GM18858 (cell line): ENCODE results near the gene C5orf63.
"Not testable (repeated sequence)": the region's sequence is repeated elsewhere in the genome, so short reads cannot be mapped to it uniquely, and the experiment has no call there.

ENCODE experiments used
- ATAC-seq: cut with Tn5 transposase; IDR thresholded peaks from one replicate; pipeline ENCODE4 v1.9.1; 2021; ENCODE audit not compliant: unreplicated experiment

Gene C5orf63

DNA sequence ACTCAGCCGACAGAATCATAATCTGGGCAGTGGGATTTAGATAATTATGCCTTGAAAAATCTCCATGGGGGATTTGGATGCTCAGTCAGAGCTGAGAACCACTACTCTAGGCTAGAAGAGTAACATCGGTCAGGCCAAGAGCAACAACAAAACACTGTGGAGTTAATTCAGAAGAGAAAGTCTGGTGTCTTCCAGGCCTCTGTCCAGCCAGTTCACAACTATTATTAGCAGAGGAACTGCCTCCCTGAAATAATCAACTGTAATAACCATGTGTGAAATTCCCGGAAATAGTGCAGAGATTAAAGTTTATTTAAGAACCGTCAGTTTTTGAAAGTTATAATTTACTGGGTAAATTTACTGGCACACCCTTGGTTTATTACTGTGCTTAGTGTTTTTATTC, 34.8 kb downstream of the C5orf63 start:
- ATAC-seq: no peak

DNA sequence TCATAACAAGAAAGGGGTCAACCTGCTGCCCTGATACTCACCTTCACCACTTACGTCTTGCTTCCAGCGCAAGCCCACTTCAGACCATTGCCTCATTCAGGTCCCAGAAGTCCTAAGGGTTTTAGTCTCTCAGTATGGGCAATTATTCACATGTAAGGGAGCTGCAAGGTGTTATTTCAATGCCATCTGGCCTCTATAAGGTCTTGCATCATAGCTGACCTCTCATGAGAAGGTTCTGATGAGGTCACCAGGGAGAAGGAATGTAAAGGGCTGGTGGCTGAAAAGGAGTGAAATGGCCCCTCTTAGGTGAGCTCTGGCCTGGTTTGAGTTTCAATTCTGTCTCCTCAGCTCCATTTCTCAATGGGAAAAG, 41.5 kb downstream of the C5orf63 start:
- no peak for ATAC-seq

DNA sequence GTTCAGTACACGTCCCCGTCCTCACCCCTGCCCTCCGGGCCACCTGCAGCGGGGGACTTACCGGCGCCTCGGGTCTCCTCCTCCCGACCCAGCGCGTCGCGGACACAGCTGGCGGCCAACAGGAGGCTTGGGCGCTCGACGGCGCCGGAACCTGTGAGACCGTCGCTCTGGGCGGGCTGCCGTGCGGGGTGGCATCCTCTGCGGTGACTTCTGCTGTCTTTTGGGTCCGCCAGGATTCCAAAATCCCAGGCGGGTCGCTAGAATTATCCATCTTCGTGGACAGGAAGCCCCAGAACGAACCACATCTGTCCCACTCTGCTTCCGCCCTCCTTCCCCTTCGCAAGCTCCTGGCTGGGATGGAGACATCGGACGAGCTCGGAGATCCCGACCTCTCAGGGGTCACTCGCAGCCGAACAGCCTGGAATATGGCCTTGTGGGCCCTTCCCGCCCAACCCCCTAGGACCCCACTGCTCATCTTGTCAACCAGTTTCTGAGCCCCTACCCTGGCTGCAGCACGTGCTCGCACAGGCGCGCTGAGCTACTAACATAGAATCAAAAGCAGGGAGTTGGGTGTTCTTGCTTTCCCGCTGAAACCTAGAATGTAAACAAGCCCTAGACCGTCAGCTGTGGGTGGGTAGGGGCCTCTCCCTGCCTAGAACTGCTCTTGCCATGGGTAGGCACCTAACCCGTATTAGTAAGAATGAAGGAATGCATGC, 42.0 kb downstream of the C5orf63 start:
- ATAC-seq: no peak

DNA sequence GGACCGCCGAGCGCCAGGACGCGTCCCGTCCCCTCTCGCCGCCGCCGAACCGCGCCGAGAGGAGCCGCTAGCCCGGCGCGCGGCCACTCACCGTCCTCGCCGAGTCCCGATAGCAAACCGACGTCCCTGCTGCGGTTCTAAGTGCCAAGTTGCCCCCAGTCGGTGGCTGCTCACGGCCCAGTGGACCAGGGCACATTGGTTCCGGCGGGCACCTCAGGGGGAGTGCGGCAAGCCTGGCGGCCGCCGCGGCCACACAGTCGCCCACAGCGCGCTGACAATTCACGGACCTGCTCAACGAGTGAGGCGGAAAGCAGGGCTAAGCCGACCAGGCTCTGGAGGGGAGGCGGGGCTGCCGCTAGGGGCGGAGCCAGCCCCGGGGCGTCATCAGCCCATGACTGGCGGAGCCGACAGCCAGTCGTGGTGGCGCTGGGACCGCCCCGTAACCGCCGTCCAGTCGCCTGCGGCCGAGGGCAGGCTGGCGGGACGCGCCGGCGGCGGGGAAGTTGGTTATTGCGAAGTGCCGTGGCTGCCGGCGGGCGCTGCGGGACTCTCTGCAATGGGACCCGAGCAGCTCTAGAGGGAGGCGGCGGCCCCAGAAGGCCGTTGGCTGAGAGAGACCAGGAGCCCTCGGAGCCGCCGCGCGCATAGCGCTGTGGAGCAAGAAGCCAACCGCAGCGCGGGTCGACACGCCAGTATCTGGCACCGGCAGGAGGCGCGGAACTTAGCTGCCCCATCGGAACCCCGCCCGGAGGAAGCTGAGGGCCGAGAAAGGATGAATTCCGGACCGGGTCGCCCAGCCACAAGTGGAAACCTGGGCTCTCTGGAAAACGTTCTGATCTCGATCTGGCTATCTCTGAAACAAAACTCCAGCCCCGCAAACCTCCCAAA, 42.8 kb downstream of the C5orf63 start, which contains the start of gene MARCHF3:
TSS of gene MARCHF3 (minus strand) at position 300 of the 888 bp plus-strand sequence. CDS start 112,387 bp downstream, outside the sequence.
- peak; percentile 90 for ATAC-seq

DNA sequence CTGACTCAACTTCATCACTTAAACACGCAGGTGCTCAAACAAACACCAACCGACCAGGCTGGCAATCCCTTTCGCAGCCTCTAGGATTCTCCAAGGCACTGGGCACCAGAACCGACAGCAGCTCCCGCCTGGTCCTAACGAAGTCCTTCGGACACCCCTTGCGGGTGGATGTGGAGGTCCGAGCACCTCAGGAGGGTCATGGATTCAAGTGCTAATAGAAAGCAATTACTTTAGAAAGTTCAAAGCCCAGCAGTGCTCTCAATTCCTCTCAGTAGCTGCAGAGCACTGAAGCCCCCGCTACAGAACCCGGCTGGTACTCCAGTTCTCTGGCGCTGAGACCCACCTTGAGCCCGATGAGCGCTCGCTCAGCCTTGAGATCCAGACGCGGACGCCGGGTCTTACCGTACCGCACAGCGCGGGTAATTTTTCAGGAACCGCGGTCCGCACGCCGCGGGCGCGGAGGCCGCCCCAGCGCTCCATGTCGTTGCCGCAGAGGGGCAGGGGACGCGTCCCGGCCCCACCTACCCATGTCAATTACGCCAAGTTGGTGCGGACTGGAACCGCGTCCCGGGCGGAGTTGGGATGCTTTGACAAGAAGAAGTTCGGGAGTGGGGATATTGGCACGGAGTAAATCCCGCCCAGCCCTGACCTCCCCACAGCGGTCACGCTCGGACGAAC, 43.6 kb downstream of the C5orf63 start:
- ATAC-seq: peak; percentile 14

DNA sequence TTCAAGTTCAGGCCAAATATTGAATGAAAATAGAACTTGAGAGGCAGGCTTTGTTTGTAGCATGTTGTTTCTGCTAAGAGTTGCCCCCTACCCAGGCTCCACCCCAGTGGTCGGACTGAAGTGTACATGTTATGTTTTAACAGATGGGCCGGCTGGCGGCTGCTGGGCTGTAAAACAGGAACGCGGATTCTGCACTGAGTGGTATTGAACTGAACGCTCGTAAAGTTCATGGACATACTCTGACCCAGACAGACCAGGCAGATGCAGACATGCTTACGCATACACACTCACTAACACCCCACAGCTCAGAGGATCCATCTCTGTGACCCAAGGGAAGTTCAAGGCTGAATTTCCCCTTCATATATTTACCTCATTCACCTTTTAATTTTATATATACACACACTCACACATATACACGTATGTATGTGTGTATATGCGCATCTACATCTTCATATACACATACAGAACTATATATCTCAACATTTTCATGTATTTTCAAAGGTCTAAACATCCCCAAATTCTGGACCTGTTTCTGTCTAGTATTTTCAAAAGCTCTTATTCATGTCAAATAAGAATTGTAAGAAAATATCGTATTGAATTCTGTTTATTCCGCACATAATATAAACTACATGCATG, 44.4 kb downstream of the C5orf63 start:
- ATAC-seq: no peak

DNA sequence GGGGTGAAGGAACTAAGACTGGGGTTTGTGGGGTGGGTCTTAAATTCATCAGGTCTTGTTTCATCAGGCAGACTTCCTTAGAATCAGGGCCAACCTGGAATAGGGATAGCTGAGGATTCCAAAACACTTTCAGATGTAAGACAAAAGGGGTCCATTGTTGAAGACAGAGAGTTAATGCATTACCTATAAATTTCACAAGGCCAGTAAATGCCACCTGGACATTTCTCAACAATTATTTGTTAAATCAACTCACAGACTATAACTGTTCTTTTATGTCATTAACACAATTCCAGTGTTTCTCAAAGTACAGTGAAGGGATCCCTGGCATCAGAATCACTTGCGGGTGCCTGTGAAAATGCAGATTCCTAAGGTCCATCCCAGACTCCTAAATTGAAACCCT, 45.8 kb downstream of the C5orf63 start:
- ATAC-seq: no peak

DNA sequence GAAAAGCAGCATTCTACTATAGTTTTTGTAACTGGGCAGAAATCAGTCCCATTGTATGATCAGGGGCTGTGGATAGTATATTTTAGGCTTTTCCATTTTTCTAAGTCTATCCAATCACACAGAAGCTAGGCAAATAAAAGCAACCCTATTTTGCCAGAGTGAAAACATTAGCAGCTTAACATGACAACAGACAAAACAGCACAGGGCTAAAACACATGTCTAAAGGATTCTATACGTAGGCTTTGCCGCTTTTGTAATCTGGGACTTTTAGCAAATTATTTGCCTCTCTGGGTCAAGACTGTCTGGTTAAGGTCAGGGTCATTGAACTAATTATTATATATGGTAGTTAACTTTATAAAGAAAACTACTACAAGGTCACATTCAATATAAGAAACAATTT, 47.1 kb downstream of the C5orf63 start:
- no peak for ATAC-seq

DNA sequence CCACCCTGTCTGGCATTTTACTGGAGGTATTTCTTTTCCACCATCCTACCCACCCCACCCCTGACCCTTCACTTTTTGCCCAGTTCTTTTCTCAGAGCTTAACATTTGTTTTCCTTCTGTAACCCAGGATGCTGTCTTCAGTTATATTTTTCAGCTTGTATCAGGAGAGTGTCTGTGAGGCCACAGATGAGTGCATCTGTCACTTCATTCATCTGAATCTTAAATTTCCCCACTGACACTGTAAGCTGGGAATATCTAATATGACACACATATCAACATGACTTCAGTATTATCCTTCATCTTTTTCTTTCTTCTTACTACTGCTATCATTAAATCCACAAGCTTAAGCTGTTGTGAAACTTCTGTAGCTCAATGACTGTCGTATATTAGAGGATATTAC, 47.8 kb downstream of the C5orf63 start:
- ATAC-seq: no peak

DNA sequence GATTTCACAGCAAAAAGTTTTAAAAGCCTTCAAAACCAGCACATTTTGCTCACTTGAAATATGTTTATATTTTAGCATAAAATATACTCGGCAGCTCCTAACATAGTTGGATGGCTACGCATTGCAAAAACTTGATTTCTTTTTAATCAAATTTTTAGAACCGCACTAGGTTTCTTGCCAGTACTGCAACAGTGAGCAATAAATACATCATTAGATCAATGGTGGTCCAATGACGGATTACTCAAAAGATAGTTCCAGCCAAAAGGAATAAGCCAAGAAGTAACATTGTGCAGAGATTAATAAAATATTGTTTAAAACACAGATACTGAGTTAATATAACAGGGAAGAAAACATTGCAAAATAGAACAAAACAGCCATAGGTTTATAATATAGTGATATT, 48.5 kb downstream of the C5orf63 start:
- no peak for ATAC-seq

DNA sequence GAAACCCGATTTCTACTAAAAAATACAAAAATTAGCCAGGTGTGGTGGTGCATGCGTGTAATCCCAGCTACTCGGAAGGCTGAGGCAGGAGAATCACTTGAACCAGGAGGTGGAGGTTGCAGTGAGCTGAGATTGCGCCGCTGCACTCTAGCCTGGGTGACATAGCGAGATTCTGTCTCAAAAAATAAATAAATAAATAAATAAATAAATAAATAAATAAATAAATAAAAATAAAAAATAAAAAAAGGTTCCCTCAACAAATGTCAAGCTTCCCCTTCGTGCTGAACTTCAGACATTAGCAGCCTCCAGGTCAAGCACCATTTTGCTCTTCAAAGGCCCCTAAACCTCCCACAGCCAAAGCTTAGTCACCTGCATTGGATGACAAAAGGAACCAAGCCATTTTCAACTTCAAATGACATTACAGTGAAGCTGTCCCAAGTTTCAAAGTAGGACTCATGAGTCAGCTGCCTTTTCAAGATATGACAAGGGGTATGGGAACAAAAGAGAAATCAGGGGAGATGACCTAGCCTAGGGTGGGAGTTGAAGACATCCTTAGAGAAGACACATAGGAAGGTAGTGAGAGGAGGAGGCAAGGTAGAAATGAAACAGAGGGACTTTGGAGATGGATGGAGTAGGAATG, 49.6 kb downstream of the C5orf63 start:
- not testable (repeated sequence) for ATAC-seq

DNA sequence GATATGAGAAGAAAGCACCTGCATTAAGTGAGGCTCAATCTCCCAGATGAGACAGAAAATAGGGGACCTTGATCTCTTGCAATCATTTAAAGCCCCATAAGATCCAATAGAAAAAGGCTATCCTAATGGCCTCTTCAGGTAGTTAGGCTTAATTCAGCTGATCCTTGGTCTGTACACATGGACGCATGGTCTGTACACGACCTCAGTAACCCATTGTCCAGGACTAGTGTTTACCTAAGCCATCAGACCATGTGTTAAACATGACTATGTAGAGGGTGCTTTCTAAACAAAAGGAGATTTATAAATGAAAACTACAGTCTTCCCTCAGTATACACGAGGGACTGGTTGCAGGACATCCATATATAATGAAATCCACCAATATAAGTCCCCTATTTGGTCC, 50.5 kb downstream of the C5orf63 start:
- no peak for ATAC-seq

DNA sequence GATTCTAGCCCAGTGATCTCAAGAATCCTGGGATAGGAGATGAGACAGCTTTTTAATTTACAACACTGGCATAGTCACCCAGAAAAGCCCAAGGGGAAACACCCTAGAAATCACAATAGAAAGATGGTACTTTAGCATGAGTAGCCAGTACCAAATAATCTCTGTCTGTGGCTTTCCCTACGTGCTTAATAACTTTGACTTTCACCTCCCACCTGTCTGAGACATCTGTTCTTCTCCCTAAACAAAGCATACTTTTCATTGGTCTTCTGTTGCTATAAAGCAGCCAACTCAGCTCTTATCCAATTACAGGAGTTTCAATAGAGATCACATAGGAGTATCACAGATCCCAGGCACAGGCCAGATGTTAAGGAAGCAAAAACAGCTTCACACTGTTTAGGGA, 53.4 kb downstream of the C5orf63 start:
- no peak for ATAC-seq

DNA sequence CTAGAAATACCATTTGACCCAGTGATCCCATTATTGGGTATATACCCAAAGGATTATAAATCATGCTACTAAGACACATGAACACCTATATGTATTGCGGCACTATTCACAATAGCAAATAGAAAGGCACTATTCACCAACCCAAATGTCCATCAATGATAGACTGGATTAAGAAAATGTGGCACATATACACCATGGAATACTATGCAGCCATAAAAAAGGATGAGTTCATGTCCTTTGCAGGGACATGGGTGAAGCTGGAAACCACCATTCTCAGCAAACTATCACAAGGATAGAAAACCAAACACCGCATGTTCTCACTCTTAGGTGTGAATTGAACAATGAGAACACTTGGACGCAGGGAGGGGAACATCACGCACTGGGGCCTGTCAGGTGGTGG, 56.6 kb downstream of the C5orf63 start:
- not testable (repeated sequence) for ATAC-seq

DNA sequence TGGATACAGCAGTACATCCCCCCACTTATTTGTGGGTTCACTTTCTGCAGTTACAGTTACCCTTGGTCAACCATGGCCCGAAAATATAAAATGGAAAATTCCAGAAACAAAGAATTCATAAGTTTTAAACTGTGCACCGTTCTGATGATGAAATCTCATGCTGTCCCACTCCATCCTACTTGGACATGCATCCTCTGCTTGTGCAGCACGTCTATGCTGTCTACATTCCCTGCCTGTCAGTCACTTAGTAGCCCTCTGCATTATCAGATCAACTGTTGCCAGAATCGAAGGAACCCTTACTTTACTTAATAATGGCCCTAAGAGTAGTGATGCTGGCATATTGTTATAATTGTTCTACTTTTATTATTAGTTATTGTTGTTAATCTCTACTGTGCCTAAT, 57.6 kb downstream of the C5orf63 start:
- ATAC-seq: no peak

DNA sequence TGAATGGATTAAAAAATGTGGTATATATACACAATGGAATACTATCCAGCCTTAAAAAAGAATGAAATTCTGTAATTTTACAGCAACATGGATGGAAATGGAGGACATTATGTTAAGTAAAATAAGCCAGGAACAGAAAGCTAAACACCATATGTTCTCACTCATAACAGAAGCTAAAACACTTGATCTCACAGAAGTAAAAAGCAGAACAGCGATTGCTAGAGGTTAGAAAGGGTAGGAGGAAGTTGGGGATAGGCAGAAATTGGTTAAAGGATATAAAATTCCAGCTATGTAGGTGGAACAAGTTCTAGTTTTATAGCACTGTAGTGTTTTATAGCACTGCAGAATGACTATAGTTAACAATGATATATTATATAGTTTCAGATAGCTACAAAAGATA, 58.7 kb downstream of the C5orf63 start:
- ATAC-seq: peak; percentile 52

DNA sequence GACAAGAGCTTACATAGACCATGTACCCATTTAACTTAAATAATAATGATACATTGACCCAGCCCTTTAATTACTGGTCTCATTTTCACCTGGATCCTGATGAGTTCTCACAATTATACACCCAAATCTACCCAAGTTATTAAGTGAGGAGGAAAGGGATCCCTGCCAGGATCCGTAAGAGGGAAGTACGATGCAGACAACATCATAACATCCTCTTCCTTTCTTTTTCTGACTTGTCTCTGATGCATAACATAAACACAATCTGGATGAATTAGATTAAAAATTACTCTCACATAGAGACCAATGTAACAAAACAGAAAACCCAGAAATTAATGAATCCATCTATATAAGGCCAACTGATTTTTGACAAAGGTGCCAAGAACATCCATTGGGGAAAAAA, 59.9 kb downstream of the C5orf63 start:
- no peak for ATAC-seq

DNA sequence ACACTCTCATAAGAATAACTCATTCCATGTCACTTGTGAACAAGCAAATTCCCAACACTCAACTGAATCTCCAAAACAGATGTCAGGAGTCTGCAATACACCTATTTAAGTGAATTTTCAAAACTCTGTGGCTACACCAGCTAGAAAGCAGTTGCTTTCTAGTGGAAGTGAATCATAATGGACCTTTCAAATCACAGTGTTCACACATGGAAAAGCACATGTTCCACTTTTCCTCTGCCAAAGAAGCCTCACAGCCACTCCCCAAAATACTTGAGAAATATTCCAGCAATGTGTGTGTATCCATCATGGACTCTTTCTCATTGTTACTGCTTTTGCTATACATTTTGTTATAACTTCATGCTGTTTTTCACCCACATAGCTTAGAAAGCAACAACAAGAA, 60.4 kb downstream of the C5orf63 start:
- ATAC-seq: no peak

DNA sequence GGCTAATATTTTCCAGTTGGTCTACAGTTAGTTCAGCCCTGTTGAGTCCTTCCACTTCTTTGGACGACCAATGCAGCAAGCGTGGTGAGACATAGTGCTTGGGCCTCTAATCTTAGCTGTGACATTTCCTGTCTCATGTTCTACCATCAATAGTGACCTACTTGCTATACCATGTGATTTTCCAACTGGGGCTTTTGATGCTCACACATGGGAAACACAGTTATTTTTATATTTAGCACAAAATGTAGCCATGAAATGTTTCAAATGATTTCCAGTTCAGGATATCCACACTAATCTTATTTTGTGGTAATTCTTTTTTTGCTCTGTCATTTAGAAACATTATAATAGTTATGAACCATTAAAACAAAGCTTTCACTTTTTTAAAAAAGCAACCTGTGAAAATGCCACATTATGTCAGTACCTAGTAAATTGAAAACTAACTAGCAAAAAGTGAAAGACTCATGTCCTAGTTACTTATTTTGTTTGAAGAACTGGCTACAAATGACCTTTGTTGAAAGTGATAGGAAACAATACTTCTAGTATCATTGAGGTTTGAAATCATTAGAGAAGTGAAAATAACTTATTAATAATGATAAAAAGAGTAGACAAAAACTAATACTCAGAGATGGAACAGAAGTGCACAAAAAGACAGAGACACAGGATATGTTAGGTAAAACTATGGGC, 61.2 kb downstream of the C5orf63 start:
- peak; percentile 55 for ATAC-seq

DNA sequence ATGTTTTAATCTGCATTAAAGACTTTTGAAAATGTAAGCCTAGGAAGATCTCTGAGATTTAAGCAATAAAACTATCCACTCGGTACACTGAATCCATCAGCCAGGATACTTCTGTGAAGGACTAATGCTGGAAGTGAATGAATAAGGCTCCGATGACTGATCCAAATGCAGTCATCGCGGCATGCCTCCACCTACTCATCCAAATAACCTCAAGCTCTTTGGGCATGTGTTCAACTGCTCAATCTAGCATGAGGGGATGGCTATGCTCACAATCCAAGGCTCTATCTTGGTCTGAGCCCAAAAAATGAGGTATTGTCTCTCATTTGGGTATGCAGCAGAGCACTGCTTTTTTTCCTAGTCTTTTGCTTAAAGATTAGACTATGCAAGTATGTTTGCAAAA, 62.1 kb downstream of the C5orf63 start:
- no peak for ATAC-seq
